Measurements from ENCODE around the gene IER5.
"Not testable (repeated sequence)": the region's sequence is repeated elsewhere in the genome, so short reads cannot be mapped to it uniquely, and the experiment has no call there.

IER5 gene

GRCh38 chr1:181115971-181116370 lies 27.5 kb downstream of the IER5 start:
- DNase-seq (ENCODE audit: low read depth), result not testable (repeated sequence)

DNA sequence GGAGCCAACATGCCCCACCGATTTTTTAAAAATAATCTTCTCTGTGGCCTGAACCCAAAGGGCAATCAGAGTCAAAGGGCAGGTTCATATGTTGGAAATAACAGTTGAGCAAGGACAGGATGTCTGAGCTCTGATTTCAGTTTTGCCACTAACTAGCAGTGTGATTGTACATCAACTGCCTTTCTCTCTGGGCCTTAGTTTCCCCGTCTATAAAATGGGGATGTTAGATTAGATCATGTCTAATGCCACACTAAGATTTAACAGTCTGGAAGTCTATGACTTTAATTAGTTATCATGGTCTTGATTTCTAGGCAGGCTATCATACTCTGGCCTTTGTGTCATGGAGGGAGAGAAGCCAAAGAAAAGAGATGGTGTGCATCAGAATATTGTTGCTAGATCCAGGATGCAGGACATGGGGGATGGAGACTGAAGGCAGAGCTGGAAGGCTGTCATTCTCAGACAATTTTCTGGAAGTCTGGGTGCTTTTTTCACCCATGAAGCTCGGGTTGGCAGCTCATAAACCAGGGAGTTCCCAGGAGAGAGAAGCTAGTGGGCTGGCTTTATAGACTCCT lies 28.4 kb downstream of the IER5 start:
- no peak for DNase-seq (ENCODE audit: low read depth)

DNA sequence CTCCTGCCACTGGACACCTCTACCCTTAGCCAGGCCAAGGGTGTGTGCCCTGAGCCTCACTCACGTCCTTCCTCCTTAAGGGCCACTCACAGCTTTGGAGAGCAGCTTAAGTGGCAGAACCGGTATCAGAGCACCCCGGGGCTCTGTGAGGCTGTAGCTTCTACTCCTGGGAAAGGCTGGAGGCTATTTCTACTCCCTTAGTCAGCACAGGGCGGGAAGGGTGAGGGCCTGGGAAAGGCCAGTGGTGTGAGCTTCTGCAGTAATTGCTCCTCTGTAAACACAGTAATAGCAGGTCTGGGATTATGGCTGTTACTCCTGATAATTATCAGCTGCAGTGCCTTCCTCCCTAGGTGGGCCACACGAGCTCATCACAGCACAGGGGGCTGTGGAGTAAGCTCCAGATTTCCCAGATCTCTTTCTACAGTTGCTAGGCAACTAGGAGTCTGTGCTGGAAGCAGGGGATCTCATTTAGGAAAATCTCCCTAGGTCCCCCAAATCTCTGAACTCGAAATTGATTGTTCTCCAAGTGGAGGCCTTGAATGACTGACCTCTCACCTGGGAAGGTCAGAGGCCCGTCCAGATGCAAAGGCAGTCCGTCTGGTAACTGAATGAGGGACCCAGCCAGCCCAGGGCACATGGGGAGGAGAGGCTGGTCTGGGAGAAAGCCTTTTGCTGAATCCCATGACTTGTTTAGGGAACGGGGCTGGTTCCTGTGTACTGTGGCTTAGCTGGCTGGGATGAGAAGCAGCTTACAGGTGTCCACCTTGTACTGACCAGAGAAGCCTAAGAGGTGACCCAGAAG lies 29.3 kb downstream of the IER5 start:
- DNase-seq (ENCODE audit: low read depth), result peak; percentile 94

DNA sequence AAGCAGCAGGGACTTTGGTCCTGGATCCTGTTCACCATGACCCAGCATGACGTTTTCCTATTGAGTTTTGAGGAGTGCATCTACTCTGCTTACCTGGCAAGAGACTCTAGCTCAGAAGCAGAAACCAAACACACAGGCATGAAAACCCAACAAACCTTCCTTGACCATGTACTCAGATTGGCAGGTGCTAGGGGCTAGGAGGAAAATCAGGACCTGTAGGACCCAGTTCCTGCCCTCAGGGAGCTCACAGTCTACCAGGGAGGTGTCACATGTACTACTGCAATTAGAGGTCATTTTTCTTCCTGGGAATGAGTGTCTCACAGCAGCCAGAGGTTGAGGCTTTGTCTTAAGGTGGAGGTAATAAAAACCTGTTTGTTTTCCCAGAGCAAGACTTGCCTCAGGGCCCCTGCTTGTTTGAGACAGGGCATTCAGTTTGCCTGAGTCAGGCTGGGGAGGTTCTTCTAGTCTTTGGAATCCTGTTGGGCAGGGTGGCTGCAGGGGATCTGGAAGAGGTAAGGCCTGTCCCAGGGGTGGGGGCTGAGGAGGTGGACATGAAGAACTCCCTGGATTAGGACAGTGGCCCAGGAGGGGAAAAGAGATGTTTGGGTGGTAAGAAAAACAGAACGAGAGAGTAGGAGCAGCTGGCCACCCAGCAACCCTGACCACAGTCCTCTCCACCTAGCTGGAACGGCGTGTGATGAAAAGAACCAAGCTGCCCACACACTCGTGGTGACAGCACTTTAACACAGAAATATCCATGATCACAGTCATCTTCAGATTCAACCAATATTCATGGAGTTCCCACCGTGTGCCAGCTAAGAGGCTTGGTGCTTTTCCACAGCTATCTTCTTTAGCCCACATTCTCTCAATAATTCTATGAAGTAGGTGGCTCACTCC lies 30.8 kb downstream of the IER5 start:
- peak; percentile 73 for DNase-seq (ENCODE audit: low read depth)

GRCh38 chr1:181120924-181121323 lies 32.4 kb downstream of the IER5 start:
- DNase-seq (ENCODE audit: low read depth), result no peak

GRCh38 chr1:181121498-181121897 lies 33.0 kb downstream of the IER5 start:
- DNase-seq (ENCODE audit: low read depth), result no peak

DNA sequence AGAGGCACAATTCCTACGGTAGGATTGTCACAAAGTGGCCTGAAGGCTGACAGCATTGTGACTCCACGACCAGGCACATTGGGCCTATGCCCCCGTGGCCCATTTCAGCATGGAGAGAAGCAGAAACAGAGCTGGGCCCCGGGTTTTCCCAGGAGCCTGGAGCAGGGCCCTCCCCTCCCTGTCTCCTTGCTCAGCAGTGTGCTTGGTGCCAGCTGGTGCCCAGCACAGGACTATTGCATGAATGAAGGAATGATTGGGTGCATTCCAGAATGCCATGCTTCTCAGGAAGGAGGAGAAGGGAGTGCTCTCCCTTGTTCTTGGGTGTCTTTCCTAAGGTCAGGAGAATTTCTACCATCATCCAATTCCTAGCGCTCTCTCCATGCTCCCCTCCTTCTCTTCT lies 33.7 kb downstream of the IER5 start:
- no peak for DNase-seq (ENCODE audit: low read depth)

DNA sequence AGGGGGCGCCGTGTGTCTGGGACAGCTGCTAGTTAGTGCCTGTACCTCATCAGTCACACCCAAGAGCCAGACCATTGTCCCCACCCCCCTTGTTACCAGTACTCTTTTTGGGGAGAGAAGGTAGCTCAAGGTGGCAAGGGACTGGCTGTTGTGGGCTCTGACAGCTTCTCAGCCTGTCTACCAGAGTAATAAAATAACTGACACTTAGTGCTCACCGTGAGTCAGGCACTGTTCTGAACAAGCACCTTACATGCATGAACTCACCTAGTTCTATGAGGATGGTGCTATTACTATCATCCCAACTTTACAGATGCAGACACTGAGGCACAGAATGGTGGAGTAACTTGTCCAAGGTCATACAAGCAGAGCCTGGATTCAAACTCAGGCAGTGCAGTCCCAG lies 34.7 kb downstream of the IER5 start:
- no peak for DNase-seq (ENCODE audit: low read depth)

GRCh38 chr1:181124291-181124751 lies 35.8 kb downstream of the IER5 start:
- DNase-seq (ENCODE audit: low read depth), result no peak

DNA sequence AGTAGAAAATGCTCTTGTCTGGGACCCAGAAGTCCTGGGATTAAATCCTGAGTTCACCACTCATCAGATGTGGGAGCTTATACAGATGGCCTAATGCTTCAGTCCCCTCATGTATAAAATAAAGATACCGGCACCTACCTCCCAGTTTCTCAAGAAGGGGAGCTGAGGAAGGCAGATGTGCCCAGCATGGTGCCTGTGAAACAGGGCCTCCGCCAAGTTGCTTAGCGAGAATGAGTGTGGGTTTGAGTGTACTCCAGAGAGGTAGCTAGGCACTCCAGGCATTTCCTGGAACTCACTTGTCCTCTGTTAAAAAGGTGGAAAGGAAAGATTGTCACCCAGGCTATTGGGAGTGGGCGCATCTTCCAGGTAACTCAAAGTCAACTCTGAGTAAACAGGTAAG lies 37.8 kb downstream of the IER5 start:
- no peak for DNase-seq (ENCODE audit: low read depth)

DNA sequence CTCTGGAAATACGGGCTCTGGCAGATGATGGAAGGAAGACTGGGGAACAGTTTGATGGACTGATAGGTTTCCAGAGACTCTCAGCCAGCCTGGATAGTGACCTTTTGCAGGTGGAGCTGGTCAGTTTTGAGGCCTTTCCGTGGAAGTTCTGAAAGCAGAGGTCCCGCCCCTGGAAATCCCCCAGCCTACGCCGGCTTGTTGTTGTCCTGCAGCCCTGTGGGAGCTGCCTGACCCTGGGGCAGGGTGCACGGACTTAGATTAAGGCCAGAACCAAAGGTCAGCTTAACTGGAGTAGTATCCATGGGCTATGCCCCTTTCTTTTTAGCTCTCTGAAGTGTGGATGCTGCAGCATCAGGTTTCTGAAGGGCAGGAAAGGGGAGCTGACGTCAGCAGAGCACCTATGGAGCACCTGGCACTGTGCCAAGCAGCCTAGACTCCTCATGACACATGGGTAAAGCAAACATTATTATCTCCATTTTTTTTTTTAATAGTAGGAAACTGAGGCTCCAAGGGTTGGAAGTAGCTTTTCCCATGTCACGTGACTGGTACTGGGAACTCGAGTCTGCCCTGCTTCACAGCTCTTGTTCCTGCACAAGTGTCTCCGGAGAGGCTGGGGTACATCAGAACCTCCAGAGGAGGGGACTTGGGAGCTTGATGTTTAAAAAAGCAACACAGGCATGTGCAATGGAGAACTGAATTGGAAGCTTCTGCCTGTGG lies 38.5 kb downstream of the IER5 start:
- DNase-seq (ENCODE audit: low read depth), result peak; percentile 36

- DNase-seq (ENCODE audit: low read depth), result peak; percentile 25
These were observed 39.5 kb downstream of the IER5 start for GRCh38 chr1:181127898-181128453.

DNA sequence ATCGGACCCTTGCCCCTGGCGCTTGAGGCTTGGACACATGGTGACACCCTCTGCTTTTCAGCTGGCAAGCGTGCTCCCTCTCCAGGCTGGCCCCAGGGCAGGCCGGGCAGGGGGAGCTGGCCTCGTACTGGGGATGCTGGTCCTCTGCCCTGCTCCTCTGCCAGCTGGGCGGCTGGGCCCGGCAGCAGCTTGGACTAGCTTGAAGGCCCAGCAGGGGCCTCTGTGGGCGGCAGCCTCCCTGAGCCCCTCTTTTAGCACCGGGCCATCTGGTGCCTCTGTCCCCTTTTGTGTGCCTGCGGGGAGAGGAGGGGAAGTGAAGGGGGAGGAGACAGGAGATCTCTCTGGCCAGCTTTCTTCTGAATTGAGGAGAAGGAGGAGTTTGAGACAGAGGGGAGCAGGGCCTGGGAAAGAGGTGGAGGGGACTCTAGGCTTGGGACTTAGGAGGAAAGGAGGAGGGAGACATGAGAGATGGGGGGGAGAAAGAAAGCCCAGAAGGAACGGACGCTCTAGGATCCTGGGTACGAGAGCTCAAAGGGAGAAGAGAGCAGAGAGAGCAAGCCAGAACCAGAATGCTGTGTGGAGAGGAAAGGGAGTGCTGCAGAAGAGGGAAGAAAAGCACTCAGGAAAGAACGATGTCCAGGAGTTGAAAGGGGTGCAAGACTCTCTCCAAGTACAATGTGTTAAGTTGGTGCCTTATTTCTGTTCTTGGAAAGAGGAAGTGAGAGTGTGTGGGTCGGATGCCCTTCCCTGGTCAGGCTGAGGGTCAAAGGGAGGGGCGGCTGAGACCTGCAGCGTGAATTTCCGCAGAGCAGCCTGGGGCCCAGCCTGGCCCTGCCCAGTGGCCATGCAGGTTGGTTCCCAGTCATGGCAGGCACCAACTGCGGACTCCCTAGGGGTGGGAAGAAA lies 40.3 kb downstream of the IER5 start:
- DNase-seq (ENCODE audit: low read depth), result no peak

DNA sequence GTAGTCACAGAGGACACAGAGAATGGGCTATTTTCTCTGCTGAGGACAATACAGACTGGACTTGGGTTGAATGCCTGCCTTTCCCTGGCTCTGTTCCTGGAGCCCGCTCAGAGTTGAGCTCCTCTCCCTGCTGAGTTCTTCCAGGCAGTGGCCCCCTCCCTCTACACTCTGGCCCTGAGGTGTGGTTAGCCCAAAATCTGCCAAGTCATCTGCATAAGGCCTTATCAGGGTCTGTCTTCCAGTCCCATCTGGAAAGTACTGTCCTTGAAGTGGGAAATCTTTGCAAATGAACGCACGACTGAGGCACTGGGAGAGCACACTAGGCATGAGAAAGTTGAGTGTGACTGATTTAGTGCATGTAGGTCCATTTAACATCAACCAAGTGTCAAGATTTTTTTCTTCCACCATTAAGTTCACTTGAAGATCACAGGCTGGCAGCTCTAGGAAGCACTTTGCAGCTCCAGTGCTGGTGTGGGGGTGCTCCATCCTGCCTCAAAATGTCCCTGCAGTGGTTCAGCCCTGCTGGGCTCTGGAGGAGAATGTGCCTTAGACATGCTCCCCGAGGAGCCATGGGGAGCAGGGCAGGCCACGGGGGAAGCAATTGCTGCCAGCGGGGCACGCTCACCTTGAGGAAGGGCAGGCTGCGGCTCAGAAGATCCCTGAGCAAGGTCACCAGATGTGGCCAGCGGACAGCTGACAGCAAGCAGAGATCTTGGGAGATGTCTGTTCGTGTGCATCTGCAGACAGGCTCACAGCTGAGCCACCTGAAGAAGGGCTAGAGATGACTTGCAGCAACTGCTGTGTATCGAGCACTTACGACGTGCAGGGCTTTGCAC lies 41.5 kb downstream of the IER5 start:
- DNase-seq (ENCODE audit: low read depth), result no peak

DNA sequence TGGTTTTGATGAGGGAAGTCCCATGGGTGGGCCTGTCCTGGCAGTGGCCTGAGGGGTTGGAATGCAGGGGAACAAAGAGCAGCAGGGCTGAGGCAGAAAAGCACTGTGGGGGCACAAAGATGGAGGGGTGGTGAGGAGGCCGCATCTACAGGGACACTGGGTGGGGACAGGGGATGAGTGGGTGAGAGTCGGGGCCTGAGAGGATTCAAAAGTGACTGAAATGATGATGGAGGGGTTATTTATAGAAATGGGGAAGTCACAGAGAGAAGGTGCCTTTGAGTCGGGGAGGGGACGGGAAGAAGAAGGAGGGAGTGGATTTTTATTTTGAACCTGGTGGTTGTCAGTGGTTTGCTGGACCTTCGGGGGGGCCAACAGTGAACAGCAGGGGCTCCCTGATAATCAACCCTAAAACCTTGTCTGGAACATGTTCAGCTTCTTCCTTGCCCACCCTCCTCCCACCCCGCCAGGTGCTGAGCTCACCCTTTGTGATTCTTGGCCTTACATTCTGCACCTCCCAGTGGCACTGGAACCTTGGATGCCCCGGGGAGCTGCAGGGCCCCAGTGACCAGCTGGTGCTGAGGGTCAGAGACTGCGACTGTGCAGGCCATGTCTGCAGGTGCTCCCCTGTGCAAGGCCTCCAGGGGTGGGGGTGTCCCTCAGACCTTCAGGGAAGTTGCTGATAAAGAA lies 42.9 kb downstream of the IER5 start:
- no peak for DNase-seq (ENCODE audit: low read depth)

DNA sequence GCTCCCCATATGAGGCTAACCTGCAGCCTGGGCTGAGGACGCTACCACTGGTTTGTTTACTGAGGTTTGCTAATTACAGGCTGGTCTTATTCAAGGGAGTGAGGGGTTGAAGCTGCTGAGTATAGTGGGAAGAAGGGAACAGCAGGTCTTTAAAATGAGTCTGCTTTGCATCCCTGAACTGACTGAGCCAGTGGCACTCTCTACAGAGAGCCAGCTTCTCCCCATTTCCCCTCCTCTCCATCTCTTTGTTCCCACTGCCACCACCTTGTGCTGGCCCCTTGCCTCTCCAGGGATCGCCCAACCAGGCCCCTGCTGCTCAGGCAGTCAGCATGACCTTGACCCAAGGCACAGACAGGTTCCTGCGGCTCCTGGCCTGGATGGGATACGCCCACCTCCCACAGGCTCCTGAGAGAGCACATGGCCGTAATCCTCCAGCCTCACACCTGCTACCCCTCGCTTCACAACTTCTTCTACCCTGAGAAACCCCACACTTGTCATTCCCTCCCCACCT lies 45.0 kb downstream of the IER5 start:
- no peak for DNase-seq (ENCODE audit: low read depth)

GRCh38 chr1:181133969-181134418 lies 45.5 kb downstream of the IER5 start:
- DNase-seq (ENCODE audit: low read depth), result no peak

GRCh38 chr1:181134543-181135436 lies 46.3 kb downstream of the IER5 start:
- DNase-seq (ENCODE audit: low read depth), result no peak
